GM18907 (cell line): ENCODE results near the gene RLN3.
A peak's percentile ranks its signal among the peaks of the same experiment; 100 is the strongest.
"Not testable (repeated sequence)": the region's sequence is repeated elsewhere in the genome, so short reads cannot be mapped to it uniquely, and the experiment has no call there.

Experiments
- ATAC-seq: cut with Tn5 transposase; IDR thresholded peaks from one replicate; pipeline ENCODE4 v1.9.1; 2021; ENCODE audit warnings: mild to moderate bottlenecking, moderate library complexity; ENCODE audit not compliant: unreplicated experiment

RLN3 gene

GRCh38 chr19:14019100-14019499, 8.8 kb upstream of the RLN3 start:
- ATAC-seq = no peak

- ATAC-seq = not testable (repeated sequence)
Measured at GRCh38 chr19:14019739-14020138, 8.2 kb upstream of the RLN3 start.

- no peak for ATAC-seq
Measured at GRCh38 chr19:14021474-14021873, 6.5 kb upstream of the RLN3 start.

GRCh38 chr19:14022469-14022868, 5.5 kb upstream of the RLN3 start:
- no peak for ATAC-seq

- ATAC-seq = no peak
Measured at GRCh38 chr19:14023404-14024235, 4.3 kb upstream of the RLN3 start.

GRCh38 chr19:14026652-14027192, 1.2 kb upstream of the RLN3 start:
- ATAC-seq = not testable (repeated sequence)

- no peak for ATAC-seq
Measured at GRCh38 chr19:14028901-14029300, 953 bp downstream of the RLN3 start.

- no peak for ATAC-seq
Measured at GRCh38 chr19:14030997-14031718, 3.2 kb downstream of the RLN3 start.

- peak; percentile 71 for ATAC-seq
Measured at GRCh38 chr19:14031719-14032480, 4.0 kb downstream of the RLN3 start, which contains the start of gene IL27RA. TSS of gene IL27RA (plus strand) at chr19:14031762. CDS start at chr19:14031873, 111 bp downstream.

- no peak for ATAC-seq
Measured at GRCh38 chr19:14033946-14034345, 6.0 kb downstream of the RLN3 start.

- not testable (repeated sequence) for ATAC-seq
Measured at GRCh38 chr19:14035159-14035558, 7.2 kb downstream of the RLN3 start.

GRCh38 chr19:14035706-14036105, 7.8 kb downstream of the RLN3 start:
- ATAC-seq = no peak

- no peak for ATAC-seq
Measured at GRCh38 chr19:14039181-14039580, 11.2 kb downstream of the RLN3 start.

GRCh38 chr19:14042659-14043608, 15.0 kb downstream of the RLN3 start:
- peak; percentile 46 for ATAC-seq

- not testable (repeated sequence) for ATAC-seq
Measured at GRCh38 chr19:14047866-14048265, 19.9 kb downstream of the RLN3 start.

- no peak for ATAC-seq
Measured at GRCh38 chr19:14048443-14049153, 20.6 kb downstream of the RLN3 start.

- no peak for ATAC-seq
Measured at GRCh38 chr19:14050512-14050911, 22.6 kb downstream of the RLN3 start.

GRCh38 chr19:14050961-14051360, 23.0 kb downstream of the RLN3 start:
- ATAC-seq = not testable (repeated sequence)

- ATAC-seq = no peak
Measured at GRCh38 chr19:14051980-14052379, 24.0 kb downstream of the RLN3 start.
